ENCODE measurements around the gene COPZ1. TPM values are rescaled to one million over a fixed set of nuclear protein-coding genes. Genes with fewer than 3 reads are reported as not detected.

The COPZ1 gene
- total and polyA plus RNA-seq, 9 of the 15 experiments (the other 6 are each of a cell fraction or from before 2014, with no cell fraction given) = 137 to 487 (median 233) TPM

- TF ChIP-seq MITF (IDR thresholded peaks at IDR 0.05) (no peak), TFE3 (CRISPR knock-in tag; IDR thresholded peaks at IDR 0.05) (no peak), KLF13 (tag; IDR thresholded peaks at IDR 0.05; ENCODE audit: borderline replicate concordance, low read depth) (no peak), PRDM10 (IDR thresholded peaks at IDR 0.05; ENCODE audit: partially characterized antibody) (peak; percentile 94), ZBTB43 (CRISPR knock-in tag; IDR thresholded peaks at IDR 0.05) (no peak)
- TF ChIP-seq, protein P1, sequence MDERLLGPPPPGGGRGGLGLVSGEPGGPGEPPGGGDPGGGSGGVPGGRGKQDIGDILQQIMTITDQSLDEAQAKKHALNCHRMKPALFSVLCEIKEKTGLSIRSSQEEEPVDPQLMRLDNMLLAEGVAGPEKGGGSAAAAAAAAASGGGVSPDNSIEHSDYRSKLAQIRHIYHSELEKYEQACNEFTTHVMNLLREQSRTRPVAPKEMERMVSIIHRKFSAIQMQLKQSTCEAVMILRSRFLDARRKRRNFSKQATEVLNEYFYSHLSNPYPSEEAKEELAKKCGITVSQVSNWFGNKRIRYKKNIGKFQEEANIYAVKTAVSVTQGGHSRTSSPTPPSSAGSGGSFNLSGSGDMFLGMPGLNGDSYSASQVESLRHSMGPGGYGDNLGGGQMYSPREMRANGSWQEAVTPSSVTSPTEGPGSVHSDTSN (CRISPR knock-in tag; IDR thresholded peaks at IDR 0.05; ENCODE audit: low read depth) = no peak
- TF ChIP-seq, protein P1 (tag; conservative IDR thresholded peaks at IDR 0.05; ENCODE audit: low read depth) = peak; percentile 36
- TF ChIP-seq, protein P2, sequence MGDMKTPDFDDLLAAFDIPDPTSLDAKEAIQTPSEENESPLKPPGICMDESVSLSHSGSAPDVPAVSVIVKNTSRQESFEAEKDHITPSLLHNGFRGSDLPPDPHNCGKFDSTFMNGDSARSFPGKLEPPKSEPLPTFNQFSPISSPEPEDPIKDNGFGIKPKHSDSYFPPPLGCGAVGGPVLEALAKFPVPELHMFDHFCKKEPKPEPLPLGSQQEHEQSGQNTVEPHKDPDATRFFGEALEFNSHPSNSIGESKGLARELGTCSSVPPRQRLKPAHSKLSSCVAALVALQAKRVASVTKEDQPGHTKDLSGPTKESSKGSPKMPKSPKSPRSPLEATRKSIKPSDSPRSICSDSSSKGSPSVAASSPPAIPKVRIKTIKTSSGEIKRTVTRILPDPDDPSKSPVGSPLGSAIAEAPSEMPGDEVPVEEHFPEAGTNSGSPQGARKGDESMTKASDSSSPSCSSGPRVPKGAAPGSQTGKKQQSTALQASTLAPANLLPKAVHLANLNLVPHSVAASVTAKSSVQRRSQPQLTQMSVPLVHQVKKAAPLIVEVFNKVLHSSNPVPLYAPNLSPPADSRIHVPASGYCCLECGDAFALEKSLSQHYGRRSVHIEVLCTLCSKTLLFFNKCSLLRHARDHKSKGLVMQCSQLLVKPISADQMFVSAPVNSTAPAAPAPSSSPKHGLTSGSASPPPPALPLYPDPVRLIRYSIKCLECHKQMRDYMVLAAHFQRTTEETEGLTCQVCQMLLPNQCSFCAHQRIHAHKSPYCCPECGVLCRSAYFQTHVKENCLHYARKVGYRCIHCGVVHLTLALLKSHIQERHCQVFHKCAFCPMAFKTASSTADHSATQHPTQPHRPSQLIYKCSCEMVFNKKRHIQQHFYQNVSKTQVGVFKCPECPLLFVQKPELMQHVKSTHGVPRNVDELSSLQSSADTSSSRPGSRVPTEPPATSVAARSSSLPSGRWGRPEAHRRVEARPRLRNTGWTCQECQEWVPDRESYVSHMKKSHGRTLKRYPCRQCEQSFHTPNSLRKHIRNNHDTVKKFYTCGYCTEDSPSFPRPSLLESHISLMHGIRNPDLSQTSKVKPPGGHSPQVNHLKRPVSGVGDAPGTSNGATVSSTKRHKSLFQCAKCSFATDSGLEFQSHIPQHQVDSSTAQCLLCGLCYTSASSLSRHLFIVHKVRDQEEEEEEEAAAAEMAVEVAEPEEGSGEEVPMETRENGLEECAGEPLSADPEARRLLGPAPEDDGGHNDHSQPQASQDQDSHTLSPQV (IDR thresholded peaks at IDR 0.05) = peak; percentile 39; the same call in 1 of the 2 replicates
- TF ChIP-seq, protein P3, sequence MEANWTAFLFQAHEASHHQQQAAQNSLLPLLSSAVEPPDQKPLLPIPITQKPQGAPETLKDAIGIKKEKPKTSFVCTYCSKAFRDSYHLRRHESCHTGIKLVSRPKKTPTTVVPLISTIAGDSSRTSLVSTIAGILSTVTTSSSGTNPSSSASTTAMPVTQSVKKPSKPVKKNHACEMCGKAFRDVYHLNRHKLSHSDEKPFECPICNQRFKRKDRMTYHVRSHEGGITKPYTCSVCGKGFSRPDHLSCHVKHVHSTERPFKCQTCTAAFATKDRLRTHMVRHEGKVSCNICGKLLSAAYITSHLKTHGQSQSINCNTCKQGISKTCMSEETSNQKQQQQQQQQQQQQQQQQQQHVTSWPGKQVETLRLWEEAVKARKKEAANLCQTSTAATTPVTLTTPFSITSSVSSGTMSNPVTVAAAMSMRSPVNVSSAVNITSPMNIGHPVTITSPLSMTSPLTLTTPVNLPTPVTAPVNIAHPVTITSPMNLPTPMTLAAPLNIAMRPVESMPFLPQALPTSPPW (CRISPR knock-in tag; IDR thresholded peaks at IDR 0.05) = 0 out of 2 replicates have a peak, but pooled peaks have one; percentile 4
These were observed 32.0 kb downstream of the COPZ1 start (continued) for GRCh38 chr12:54356951-54357356.
